HepG2 (cell line): Measurements from ENCODE around the gene KAT2A.

Experiments used
- BORCS8-MEF2B ChIP-seq: sonication (generic); formaldehyde crosslinking; IDR thresholded peaks from 2 replicates; pipeline ENCODE4 v1.8.0; 2022; ENCODE audit warnings: mild to moderate bottlenecking, missing genetic modification reagents
- EZH2 ChIP-seq: conservative IDR thresholded peaks from 2 replicates; pipeline ENCODE4 v1.6.1; 2012; ENCODE audit warnings: mild to moderate bottlenecking, low read depth, low read length, moderate library complexity
- KDM3A ChIP-seq: IDR thresholded peaks from 2 replicates; pipeline ENCODE4 v1.6.1; 2018; ENCODE audit warnings: low read depth, missing compliant biosample characterization
- KLF6 ChIP-seq: IDR thresholded peaks from 2 replicates; pipeline ENCODE4 v1.8.0; 2016; ENCODE audit warnings: missing biosample characterization, missing genetic modification reagents
- NR3C1 ChIP-seq: sonication (generic); formaldehyde crosslinking; IDR thresholded peaks from 2 replicates; pipeline ENCODE4 v1.4.0; 2020; ENCODE audit warnings: missing genetic modification reagents
- SP1 ChIP-seq, 2 experiments: fragments of 450-650 bp in 1 of 2; sonication (generic) in 1 of 2; formaldehyde crosslinking in 1 of 2; IDR thresholded peaks; 2 replicates each; pipeline versions ENCODE4 v1.4.0 to v1.6.1; 2016 to 2020; ENCODE audit warnings: missing genetic modification reagents in 1 of 2
- SP140L ChIP-seq: sonication (generic); formaldehyde crosslinking; IDR thresholded peaks from 2 replicates; pipeline ENCODE4 v1.4.0; 2020; ENCODE audit warnings: missing genetic modification reagents, borderline replicate concordance
- SRF ChIP-seq: IDR thresholded peaks from 2 replicates; pipeline ENCODE4 v1.6.1; 2011; ENCODE audit warnings: mild to moderate bottlenecking, low read depth, low read length, moderate library complexity
- SRSF9 ChIP-seq: fragments of 200-400 bp; formaldehyde crosslinking; IDR thresholded peaks from 2 replicates; pipeline ENCODE4 v1.6.1; 2018; ENCODE audit warnings: borderline replicate concordance, mild to moderate bottlenecking, low read depth, low read length; ENCODE audit not compliant: insufficient read depth, poor library complexity, severe bottlenecking
- TBX2 ChIP-seq: sonication (generic); formaldehyde crosslinking; IDR thresholded peaks from 2 replicates; pipeline ENCODE4 v1.5.0; 2020; ENCODE audit warnings: missing genetic modification reagents, mild to moderate bottlenecking, borderline replicate concordance
- TF ChIP-seq, protein P1 (sequence below): sonication (generic); formaldehyde crosslinking; IDR thresholded peaks from 2 replicates; pipeline ENCODE4 v1.5.0; 2020; ENCODE audit warnings: mild to moderate bottlenecking, missing genetic modification reagents, moderate library complexity
- TF ChIP-seq, protein P2 (sequence below): IDR thresholded peaks from 2 replicates; pipeline ENCODE4 v1.6.1; 2016
- TF ChIP-seq, protein P3 (sequence below): sonication (generic); formaldehyde crosslinking; IDR thresholded peaks from 2 replicates; pipeline ENCODE4 v1.5.1; 2020; ENCODE audit warnings: missing genetic modification reagents, mild to moderate bottlenecking, borderline replicate concordance

DNA sequence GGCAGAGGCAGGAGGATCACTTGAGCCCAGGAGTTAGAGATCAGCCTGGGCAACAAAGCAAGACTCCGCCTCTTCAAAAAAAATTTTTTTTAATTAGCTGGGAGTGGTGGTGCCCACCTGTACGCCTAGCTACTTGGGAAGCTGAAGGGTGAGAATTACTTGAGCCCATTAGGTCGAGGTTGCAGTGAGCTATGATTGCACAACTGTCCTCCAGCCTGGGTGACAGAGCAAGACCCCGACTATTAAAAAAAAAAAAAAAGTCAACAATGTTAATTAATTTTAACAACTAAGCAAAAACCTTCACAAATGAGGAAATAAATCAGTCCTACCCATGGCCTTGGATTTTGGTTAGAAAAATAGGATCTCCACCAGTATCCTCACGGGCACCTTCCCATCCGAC lies 14.0 kb downstream of the KAT2A start:
- no peak for TF ChIP-seq TBX2 (CRISPR knock-in tag)
- no peak for TF ChIP-seq EZH2
- TF ChIP-seq BORCS8-MEF2B (CRISPR knock-in tag): no peak
- no peak for TF ChIP-seq SP140L
- TF ChIP-seq SRF: no peak
- TF ChIP-seq, protein P1, sequence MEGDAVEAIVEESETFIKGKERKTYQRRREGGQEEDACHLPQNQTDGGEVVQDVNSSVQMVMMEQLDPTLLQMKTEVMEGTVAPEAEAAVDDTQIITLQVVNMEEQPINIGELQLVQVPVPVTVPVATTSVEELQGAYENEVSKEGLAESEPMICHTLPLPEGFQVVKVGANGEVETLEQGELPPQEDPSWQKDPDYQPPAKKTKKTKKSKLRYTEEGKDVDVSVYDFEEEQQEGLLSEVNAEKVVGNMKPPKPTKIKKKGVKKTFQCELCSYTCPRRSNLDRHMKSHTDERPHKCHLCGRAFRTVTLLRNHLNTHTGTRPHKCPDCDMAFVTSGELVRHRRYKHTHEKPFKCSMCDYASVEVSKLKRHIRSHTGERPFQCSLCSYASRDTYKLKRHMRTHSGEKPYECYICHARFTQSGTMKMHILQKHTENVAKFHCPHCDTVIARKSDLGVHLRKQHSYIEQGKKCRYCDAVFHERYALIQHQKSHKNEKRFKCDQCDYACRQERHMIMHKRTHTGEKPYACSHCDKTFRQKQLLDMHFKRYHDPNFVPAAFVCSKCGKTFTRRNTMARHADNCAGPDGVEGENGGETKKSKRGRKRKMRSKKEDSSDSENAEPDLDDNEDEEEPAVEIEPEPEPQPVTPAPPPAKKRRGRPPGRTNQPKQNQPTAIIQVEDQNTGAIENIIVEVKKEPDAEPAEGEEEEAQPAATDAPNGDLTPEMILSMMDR (CRISPR knock-in tag): no peak
- no peak for TF ChIP-seq SRSF9
- no peak for TF ChIP-seq SP1 (IDR thresholded peaks at IDR 0.05)
- no peak for TF ChIP-seq SP1 (CRISPR knock-in tag; IDR thresholded peaks at IDR 0.05)
- no peak for TF ChIP-seq KDM3A (CRISPR knock-in tag)
- TF ChIP-seq KLF6: no peak
- no peak for TF ChIP-seq NR3C1 (CRISPR knock-in tag)
- TF ChIP-seq, protein P2, sequence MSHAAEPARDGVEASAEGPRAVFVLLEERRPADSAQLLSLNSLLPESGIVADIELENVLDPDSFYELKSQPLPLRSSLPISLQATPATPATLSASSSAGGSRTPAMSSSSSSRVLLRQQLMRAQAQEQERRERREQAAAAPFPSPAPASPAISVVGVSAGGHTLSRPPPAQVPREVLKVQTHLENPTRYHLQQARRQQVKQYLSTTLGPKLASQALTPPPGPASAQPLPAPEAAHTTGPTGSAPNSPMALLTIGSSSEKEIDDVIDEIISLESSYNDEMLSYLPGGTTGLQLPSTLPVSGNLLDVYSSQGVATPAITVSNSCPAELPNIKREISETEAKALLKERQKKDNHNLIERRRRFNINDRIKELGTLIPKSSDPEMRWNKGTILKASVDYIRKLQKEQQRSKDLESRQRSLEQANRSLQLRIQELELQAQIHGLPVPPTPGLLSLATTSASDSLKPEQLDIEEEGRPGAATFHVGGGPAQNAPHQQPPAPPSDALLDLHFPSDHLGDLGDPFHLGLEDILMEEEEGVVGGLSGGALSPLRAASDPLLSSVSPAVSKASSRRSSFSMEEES (CRISPR knock-in tag): no peak
- TF ChIP-seq, protein P3, sequence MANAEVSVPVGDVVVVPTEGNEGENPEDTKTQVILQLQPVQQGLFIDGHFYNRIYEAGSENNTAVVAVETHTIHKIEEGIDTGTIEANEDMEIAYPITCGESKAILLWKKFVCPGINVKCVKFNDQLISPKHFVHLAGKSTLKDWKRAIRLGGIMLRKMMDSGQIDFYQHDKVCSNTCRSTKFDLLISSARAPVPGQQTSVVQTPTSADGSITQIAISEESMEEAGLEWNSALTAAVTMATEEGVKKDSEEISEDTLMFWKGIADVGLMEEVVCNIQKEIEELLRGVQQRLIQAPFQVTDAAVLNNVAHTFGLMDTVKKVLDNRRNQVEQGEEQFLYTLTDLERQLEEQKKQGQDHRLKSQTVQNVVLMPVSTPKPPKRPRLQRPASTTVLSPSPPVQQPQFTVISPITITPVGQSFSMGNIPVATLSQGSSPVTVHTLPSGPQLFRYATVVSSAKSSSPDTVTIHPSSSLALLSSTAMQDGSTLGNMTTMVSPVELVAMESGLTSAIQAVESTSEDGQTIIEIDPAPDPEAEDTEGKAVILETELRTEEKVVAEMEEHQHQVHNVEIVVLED (CRISPR knock-in tag): no peak
